Measurements from ENCODE around the gene BCKDHB. TPM values are rescaled to one million over a fixed set of nuclear protein-coding genes. Genes with fewer than 3 reads are reported as not detected.
A peak's percentile ranks its signal among the peaks of the same experiment; 100 is the strongest.

BCKDHB gene
- polyA plus RNA-seq, 1 of the 3 experiments (the other 2 are of a cell fraction) = 19.9 TPM

GRCh38 chr6:80209430-80209829 lies 103.0 kb downstream of the BCKDHB start:
- peaks cover 4% of the 10 kb centered on the region for H3F3A ChIP-seq (replicated peaks; ENCODE audit: insufficient read depth)
- peaks cover 6 to 26% of the 10 kb centered on the region in 2 experiments; a peak in 3 of 4 replicates for H3K4me1 ChIP-seq (ENCODE audit: control insufficient read depth in 1 of 2, insufficient read depth in 2 of 2, low read depth in 1 of 2, low read length in 1 of 2)
- no peak for DNase-seq
- H3K27ac ChIP-seq (ENCODE audit: low read depth in 2 of 2, low read length in 1 of 2) = peak overlapping the region in 1 of 2 experiments; percentile 89; a peak in 2 of 4 replicates
- H2AFZ ChIP-seq (ENCODE audit: low read depth) = no peak overlapping the region
- H3K4me3 ChIP-seq (ENCODE audit: low read depth in 2 of 2, low read length in 1 of 2) = no peak overlapping the region
- H3K79me2 ChIP-seq (ENCODE audit: insufficient read depth) = no peaks in the 10 kb centered on the region
- WGBS (ENCODE audit: low lambda C conversion rate) = 86% methylated on average over 1 of the region's 1 CpG
- CTCF ChIA-PET = no interaction called here
- H3K9me3 ChIP-seq = peaks cover 3% of the 10 kb centered on the region; the same call in 1 of the 2 replicates
- peaks cover 10 to 20% of the 10 kb centered on the region in 2 experiments for H3K36me3 ChIP-seq (replicated peaks in 1 of 2; ENCODE audit: control insufficient read depth in 1 of 2, insufficient read depth in 2 of 2, low read length in 1 of 2)
- H3K27me3 ChIP-seq (ENCODE audit: insufficient read depth) = no peaks in the 10 kb centered on the region
- no peak overlapping the region for H3K9ac ChIP-seq
- H4K20me1 ChIP-seq (ENCODE audit: insufficient read depth) = no peaks in the 10 kb centered on the region
- no peaks in the 10 kb centered on the region for H3K9me2 ChIP-seq
- POLR2A ChIA-PET = interaction anchor here (0.6 kb wide), 1 partner anchor 120 kb away, joined by 4 read pairs; no protein-coding TSS in a partner anchor
- H3K4me2 ChIP-seq = no peak overlapping the region
- TF ChIP-seq, protein P1, sequence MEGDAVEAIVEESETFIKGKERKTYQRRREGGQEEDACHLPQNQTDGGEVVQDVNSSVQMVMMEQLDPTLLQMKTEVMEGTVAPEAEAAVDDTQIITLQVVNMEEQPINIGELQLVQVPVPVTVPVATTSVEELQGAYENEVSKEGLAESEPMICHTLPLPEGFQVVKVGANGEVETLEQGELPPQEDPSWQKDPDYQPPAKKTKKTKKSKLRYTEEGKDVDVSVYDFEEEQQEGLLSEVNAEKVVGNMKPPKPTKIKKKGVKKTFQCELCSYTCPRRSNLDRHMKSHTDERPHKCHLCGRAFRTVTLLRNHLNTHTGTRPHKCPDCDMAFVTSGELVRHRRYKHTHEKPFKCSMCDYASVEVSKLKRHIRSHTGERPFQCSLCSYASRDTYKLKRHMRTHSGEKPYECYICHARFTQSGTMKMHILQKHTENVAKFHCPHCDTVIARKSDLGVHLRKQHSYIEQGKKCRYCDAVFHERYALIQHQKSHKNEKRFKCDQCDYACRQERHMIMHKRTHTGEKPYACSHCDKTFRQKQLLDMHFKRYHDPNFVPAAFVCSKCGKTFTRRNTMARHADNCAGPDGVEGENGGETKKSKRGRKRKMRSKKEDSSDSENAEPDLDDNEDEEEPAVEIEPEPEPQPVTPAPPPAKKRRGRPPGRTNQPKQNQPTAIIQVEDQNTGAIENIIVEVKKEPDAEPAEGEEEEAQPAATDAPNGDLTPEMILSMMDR (IDR thresholded peaks at IDR 0.05) = no peak
- TF ChIP-seq RFX5 (IDR thresholded peaks at IDR 0.05; ENCODE audit: low read length) (no peak), RAD21 (IDR thresholded peaks at IDR 0.05; ENCODE audit: low read length) (no peak), TCF12 (IDR thresholded peaks at IDR 0.05) (no peak), TEAD4 (IDR thresholded peaks at IDR 0.05; ENCODE audit: borderline replicate concordance, insufficient read depth) (no peak), MEF2A (IDR thresholded peaks at IDR 0.05; ENCODE audit: borderline replicate concordance, low read depth) (no peak), YY1 (IDR thresholded peaks at IDR 0.05; ENCODE audit: low read depth) (no peak), FOXJ3 (CRISPR knock-in tag; IDR thresholded peaks at IDR 0.05) (no peak), POLR2AphosphoS5 (IDR thresholded peaks at IDR 0.05; ENCODE audit: low read depth, low read length) (no peak), GATA2 (CRISPR knock-in tag; IDR thresholded peaks at IDR 0.05) (no peak), PBX3 (IDR thresholded peaks at IDR 0.05) (no peak), IRF3 (IDR thresholded peaks at IDR 0.05; ENCODE audit: low read depth, low read length) (no peak), MAX (IDR thresholded peaks at IDR 0.05; ENCODE audit: low read depth) (no peak), FOSL2 (IDR thresholded peaks at IDR 0.05; ENCODE audit: borderline replicate concordance, low read depth) (no peak), GABPA (IDR thresholded peaks at IDR 0.05; ENCODE audit: low read depth) (no peak), EZH2phosphoT487 (IDR thresholded peaks at IDR 0.05; ENCODE audit: borderline replicate concordance, low read depth) (no peak), USF2 (IDR thresholded peaks at IDR 0.05; ENCODE audit: borderline replicate concordance, low read depth, low read length) (no peak), ELF1 (IDR thresholded peaks at IDR 0.05) (no peak), NFIC (IDR thresholded peaks at IDR 0.05; ENCODE audit: borderline replicate concordance) (no peak)
- TF ChIP-seq, protein P2, sequence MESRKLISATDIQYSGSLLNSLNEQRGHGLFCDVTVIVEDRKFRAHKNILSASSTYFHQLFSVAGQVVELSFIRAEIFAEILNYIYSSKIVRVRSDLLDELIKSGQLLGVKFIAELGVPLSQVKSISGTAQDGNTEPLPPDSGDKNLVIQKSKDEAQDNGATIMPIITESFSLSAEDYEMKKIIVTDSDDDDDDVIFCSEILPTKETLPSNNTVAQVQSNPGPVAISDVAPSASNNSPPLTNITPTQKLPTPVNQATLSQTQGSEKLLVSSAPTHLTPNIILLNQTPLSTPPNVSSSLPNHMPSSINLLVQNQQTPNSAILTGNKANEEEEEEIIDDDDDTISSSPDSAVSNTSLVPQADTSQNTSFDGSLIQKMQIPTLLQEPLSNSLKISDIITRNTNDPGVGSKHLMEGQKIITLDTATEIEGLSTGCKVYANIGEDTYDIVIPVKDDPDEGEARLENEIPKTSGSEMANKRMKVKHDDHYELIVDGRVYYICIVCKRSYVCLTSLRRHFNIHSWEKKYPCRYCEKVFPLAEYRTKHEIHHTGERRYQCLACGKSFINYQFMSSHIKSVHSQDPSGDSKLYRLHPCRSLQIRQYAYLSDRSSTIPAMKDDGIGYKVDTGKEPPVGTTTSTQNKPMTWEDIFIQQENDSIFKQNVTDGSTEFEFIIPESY (IDR thresholded peaks at IDR 0.05; ENCODE audit: borderline replicate concordance, low read depth) = no peak

All from SK-N-SH (cell line).